Activated T-cell treated with anti-CD3 and anti-CD28 coated beads for 1 hour (primary cell): ENCODE results near the gene UGT1A4.

ENCODE experiments used
- DNase-seq: peaks from one replicate; pipeline ENCODE4 v3.0.0-alpha.2; 2020; ENCODE audit warnings: low read depth

Gene UGT1A4

DNA sequence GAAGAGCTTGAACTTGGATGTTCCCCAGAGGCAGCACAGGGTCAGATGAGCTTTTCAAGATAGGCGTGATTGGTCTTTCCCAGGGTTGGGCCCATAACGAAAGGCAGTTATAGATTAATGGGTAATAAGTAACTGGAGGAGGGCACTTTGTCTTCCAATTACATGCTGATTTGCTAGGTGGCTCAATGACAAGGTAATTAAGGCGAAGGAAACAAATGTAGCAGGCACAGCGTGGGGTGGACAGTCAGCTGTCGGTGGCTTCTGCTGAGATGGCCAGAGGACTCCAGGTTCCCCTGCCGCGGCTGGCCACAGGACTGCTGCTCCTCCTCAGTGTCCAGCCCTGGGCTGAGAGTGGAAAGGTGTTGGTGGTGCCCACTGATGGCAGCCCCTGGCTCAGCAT, at the start of gene UGT1A4:
Gene UGT1A4 (plus strand): TSS at position 185 of the 400 bp plus-strand sequence. CDS start 85 bp downstream, at position 270.
- DNase-seq, result no peak

DNA sequence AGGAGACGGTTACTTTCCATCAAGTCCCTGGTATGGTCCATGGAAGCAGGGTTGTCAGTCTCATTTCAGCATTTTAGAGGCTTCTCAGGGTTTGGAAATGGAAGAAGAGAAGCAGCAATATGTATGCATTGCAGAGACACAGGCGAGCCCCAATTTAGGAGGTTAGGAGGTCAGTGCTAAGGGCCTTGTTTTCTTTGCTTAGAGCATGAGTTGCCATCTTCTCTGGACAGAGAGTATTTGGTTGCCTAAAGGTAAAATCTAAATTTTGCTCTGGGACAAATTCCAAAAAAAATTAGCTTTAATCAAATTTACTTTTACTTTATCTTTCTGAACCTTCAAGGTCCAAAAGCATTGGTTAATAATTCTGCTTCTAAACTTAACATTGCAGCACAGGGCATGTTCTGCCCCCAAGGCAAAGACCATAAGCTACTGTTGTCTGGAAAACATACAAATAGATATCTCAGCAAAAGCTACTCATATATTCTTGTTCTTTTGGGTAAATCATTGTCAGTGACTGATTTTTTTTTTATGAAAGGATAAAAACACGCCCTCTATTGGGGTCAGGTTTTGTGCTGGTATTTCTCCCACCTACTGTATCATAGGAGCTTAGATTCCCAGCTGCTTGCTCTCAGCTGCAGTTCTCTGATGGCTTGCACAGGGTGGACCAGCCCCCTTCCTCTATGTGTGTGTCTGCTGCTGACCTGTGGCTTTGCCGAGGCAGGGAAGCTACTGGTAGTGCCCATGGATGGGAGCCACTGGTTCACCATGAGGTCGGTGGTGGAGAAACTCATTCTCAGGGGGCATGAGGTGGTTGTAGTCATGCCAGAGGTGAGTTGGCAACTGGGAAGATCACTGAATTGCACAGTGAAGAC, 47.0 kb upstream of the UGT1A4 start, which contains the start of gene UGT1A9:
Gene UGT1A9 (plus strand): TSS at position 609 of the 872 bp plus-strand sequence. CDS start 37 bp downstream, at position 646.
- no peak for DNase-seq

- DNase-seq, result no peak
These were observed 45.6 kb upstream of the UGT1A4 start for GRCh38 chr2:233672886-233673285.

DNA sequence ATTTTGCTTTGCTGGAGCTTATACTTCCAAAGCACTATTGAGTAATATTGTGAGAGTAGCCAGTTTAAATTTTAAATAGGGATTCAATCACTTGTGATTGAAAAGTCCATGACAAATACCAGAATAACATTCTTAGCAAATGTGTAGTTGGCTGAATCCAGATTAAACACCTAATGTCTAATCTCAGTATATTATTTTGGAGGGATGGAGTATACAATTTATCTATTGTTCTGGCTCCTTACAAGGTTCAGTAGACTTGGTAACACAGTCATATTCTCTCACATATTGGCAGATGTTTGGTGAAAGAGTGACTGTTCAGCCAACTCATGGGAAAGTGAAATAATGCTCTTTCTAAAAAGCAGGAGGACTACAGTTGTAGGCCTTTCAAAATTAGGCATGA, 44.6 kb upstream of the UGT1A4 start:
- DNase-seq, result no peak

GRCh38 chr2:233674314-233674713, 44.2 kb upstream of the UGT1A4 start:
- DNase-seq, result no peak

- DNase-seq, result no peak
These were observed 43.5 kb upstream of the UGT1A4 start for GRCh38 chr2:233674995-233675394.

- no peak for DNase-seq
These were observed 42.5 kb upstream of the UGT1A4 start for GRCh38 chr2:233676046-233676445.

DNA sequence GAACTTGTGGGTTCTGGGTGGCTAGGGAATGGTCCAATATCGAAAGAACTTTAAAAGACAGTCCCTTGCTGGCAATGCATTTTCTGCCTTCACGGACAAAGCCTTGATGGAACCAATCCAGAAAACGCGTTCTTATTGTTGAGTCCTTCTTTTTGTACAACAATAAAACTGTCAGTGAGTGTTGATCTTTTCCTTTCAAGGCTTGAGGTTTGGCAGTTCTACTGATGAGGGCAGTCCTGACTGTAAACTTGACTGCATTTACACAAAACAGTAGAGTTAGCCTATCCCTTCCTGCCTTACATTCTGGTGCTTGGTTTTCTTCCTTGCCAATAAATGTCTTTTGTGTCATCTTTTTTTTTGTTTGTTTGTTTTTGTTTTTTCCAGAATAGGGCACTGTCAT, 39.3 kb upstream of the UGT1A4 start:
- DNase-seq, result no peak

GRCh38 chr2:233680361-233681045, 38.0 kb upstream of the UGT1A4 start:
- DNase-seq, result no peak

DNA sequence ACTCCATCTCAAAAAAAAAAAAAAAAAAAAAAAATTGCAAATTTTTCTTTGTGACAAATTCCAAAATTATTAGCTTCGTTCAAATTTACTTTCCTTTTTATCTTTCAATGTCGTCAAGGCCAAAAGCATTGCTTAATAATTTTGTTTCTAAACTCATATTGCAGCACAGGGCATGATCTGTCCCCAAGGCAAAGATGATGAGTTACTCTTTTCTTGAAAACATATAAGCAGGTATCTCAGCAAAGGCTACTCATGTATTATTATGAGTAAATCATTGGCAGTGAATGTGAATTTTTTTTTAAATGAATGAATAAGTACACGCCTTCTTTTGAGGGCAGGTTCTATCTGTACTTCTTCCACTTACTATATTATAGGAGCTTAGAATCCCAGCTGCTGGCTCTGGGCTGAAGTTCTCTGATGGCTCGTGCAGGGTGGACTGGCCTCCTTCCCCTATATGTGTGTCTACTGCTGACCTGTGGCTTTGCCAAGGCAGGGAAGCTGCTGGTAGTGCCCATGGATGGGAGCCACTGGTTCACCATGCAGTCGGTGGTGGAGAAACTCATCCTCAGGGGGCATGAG, 36.9 kb upstream of the UGT1A4 start, which contains the start of gene UGT1A7:
Gene UGT1A7 (plus strand): TSS at position 381 of the 579 bp plus-strand sequence. CDS start 37 bp downstream, at position 418.
- DNase-seq, result no peak

DNA sequence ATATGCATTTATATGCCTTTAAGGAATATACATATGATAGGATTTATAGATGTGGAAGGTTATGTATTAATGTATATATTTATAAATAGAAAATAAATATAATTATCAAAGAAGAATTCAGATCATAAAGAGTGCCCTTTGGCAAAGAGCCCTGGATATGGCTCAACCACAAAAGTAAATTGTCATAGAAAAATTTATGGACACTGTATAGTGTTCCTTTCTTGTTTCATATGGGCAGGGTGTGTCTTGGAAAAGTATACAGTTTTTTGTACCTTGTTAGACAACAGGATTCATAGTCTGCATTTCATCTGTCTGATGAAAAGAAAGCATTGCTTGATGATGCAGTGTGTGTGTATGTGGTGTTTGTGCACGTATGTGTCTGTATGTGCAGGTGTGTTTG, 33.9 kb upstream of the UGT1A4 start:
- no peak for DNase-seq

DNA sequence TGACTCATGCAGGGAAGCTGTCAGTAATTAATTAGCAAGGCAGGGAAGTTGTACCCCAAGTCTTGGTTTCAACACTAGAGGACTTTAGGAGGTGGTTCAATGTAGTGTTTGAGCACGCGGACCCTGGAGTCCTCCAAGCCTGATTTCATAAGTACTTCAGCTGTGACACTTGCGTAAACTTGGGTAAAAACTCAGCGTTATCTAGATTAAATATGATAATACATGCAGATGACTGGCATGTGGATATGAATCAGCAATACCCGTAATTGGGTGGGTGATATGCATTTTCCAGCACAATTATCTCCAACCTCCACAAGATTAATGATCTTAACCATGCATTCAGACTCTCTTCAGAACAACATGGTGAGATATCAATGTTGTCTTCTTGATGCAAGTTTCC, 31.6 kb upstream of the UGT1A4 start:
- DNase-seq, result no peak

DNA sequence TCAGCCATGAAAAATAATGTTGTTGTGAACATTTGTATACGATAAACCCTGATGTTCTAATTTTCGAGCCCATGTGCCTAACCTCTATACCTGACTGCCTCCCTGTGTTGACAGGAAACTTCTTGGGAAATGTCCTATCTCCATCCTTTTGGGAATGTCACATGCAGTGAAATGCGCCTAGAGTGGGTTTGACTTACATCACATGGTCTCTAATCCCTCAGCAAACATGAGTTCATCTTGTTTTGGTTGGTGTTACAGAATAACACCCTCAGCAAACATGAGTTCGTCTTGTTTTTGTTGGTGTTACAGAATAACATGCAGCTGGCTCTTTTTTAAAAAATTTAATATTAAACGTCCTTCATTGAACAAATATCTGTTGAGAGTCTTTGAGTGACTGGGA, 30.2 kb upstream of the UGT1A4 start:
- no peak for DNase-seq

- no peak for DNase-seq
These were observed 29.5 kb upstream of the UGT1A4 start for GRCh38 chr2:233689031-233689430.

- DNase-seq, result no peak
These were observed 29.0 kb upstream of the UGT1A4 start for GRCh38 chr2:233689501-233689900.

- DNase-seq, result no peak
These were observed 28.1 kb upstream of the UGT1A4 start for GRCh38 chr2:233690444-233690843.

GRCh38 chr2:233691443-233692433, 26.8 kb upstream of the UGT1A4 start:
- DNase-seq, result no peak

- no peak for DNase-seq
These were observed 25.9 kb upstream of the UGT1A4 start, which contains the start of gene UGT1A6 for GRCh38 chr2:233692648-233693047. Gene UGT1A6 (plus strand): TSS chr2:233692890. CDS start chr2:233693005, 115 bp downstream.

- no peak for DNase-seq
These were observed 24.6 kb upstream of the UGT1A4 start for GRCh38 chr2:233693963-233694362.

DNA sequence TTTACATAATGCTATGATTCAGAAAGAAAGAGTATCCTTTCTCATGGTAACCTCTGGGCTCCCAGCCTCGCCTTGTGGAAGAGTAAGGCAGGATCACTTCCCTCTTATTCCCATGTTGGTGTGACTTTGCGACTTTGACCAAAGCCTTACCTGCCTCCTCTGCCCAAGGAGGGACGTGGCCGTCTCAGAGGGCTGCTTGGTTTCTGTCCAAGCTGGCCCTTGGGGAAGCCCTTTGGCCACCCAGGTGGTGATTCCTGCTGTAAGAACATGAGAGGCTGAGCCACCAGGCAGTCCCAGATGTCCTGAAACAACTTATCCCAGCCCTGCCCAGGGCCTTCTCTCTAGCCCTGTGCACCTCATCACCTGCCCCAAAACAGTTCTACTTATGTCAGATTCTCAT, 19.8 kb upstream of the UGT1A4 start:
- no peak for DNase-seq

- DNase-seq, result no peak
These were observed 19.0 kb upstream of the UGT1A4 start for GRCh38 chr2:233699424-233700027.
